GM23338 (cell line): ENCODE measurements around the gene TOX2. TPM values are rescaled to one million over a fixed set of nuclear protein-coding genes. Genes with fewer than 3 reads are reported as not detected.

ENCODE experiments used
- ATAC-seq: fragments of 200-7000 bp; cut with Tn5 transposase; 3 replicates; pipeline ENCODE4 v1.9.1; 2020
- DNase-seq: peaks from one replicate; pipeline ENCODE4 v3.0.0-alpha.2; 2015; ENCODE audit warnings: low spot score
- H2AFZ ChIP-seq: fragments of 200-600 bp; sonication (generic); 2 replicates; pipeline ENCODE4 v1.8.0; 2016; ENCODE audit warnings: antibody characterized with exemption, mild to moderate bottlenecking, moderate library complexity
- H3F3A ChIP-seq: fragments of 200-600 bp; sonication (generic); replicated peaks from 2 replicates; pipeline ENCODE4 v1.8.0; 2017; ENCODE audit warnings: antibody characterized with exemption, mixed run types, low read depth
- H3K27ac ChIP-seq: fragments of 200-600 bp; sonication (generic); 2 replicates; pipeline ENCODE4 v1.6.1; 2016; ENCODE audit warnings: low read depth
- H3K27me3 ChIP-seq: fragments of 200-600 bp; sonication (generic); 2 replicates; pipeline ENCODE4 v1.8.0; 2016; ENCODE audit warnings: mild to moderate bottlenecking, mixed run types, moderate library complexity; ENCODE audit not compliant: insufficient read depth
- H3K36me3 ChIP-seq: fragments of 200-600 bp; sonication (generic); 2 replicates; pipeline ENCODE4 v1.8.0; 2016; ENCODE audit warnings: mild to moderate bottlenecking; ENCODE audit not compliant: insufficient read depth
- H3K4me1 ChIP-seq: fragments of 200-600 bp; sonication (generic); 2 replicates; pipeline ENCODE4 v1.8.0; 2016; ENCODE audit warnings: mild to moderate bottlenecking, moderate library complexity; ENCODE audit not compliant: insufficient read depth
- H3K4me2 ChIP-seq: fragments of 200-600 bp; sonication (generic); 2 replicates; pipeline ENCODE4 v1.7.1; 2017; ENCODE audit warnings: mixed run types
- H3K4me3 ChIP-seq: fragments of 200-600 bp; sonication (generic); 2 replicates; pipeline ENCODE4 v1.6.1; 2016; ENCODE audit warnings: mixed run types
- H3K79me2 ChIP-seq: fragments of 200-600 bp; sonication (generic); replicated peaks from 2 replicates; pipeline ENCODE4 v1.8.0; 2017; ENCODE audit warnings: mild to moderate bottlenecking; ENCODE audit not compliant: insufficient read depth
- H3K9me2 ChIP-seq: fragments of 200-600 bp; sonication (generic); 2 replicates; pipeline ENCODE4 v1.8.0; 2017; ENCODE audit not compliant: insufficient read depth
- H4K20me1 ChIP-seq: fragments of 200-600 bp; sonication (generic); replicated peaks from 2 replicates; pipeline ENCODE4 v1.8.0; 2017; ENCODE audit warnings: mild to moderate bottlenecking; ENCODE audit not compliant: insufficient read depth
- H3K27ac Mint-ChIP-seq: 2 replicates; pipeline ENCODE4 v1.8.0; 2020; ENCODE audit warnings: inconsistent platforms, mild to moderate bottlenecking, moderate library complexity, mixed read lengths
- H3K27me3 Mint-ChIP-seq: 3 replicates; pipeline ENCODE4 v1.8.0; 2022; ENCODE audit warnings: low read depth, mild to moderate bottlenecking, moderate library complexity, mixed read lengths, inconsistent platforms; ENCODE audit not compliant: insufficient read depth, poor library complexity
- H3K36me3 Mint-ChIP-seq: 3 replicates; pipeline ENCODE4 v1.8.0; 2021; ENCODE audit warnings: low read depth, mild to moderate bottlenecking, inconsistent platforms, moderate library complexity, mixed read lengths
- H3K4me1 Mint-ChIP-seq: 3 replicates; pipeline ENCODE4 v1.8.0; 2020; ENCODE audit warnings: mild to moderate bottlenecking, inconsistent platforms, mixed read lengths
- H3K4me3 Mint-ChIP-seq: 3 replicates; pipeline ENCODE4 v1.8.0; 2021; ENCODE audit warnings: moderate library complexity, mild to moderate bottlenecking, inconsistent platforms, mixed read lengths
- H3K9me3 Mint-ChIP-seq: 3 replicates; pipeline ENCODE4 v1.8.0; 2020; ENCODE audit warnings: moderate library complexity, mild to moderate bottlenecking, inconsistent platforms, mixed read lengths
- CREB1 ChIP-seq: fragments of 250-450 bp; sonication (Bioruptor Pico); IDR thresholded peaks from 2 replicates; pipeline ENCODE4 v1.5.0; 2020; ENCODE audit warnings: low read depth, mild to moderate bottlenecking, moderate library complexity
- CTCF ChIP-seq, 2 experiments: fragments of 200-600 bp in 1 of 2; sonication (generic) in 1 of 2; conservative IDR thresholded peaks; 2 replicates each; pipeline versions ENCODE4 v1.5.1 to v1.6.1; 2016 to 2017; ENCODE audit warnings: antibody characterized with exemption in 2 of 2, low read depth in 2 of 2, mild to moderate bottlenecking in 2 of 2, moderate library complexity in 1 of 2
- EZH2 ChIP-seq: fragments of 200-600 bp; sonication (generic); IDR thresholded peaks from one replicate; pipeline ENCODE4 v1.8.0; 2017; ENCODE audit warnings: antibody characterized with exemption, mild to moderate bottlenecking, low read depth; ENCODE audit not compliant: unreplicated experiment
- NANOG ChIP-seq: IDR thresholded peaks from 2 replicates; pipeline ENCODE4 v1.6.1; 2016; ENCODE audit warnings: antibody characterized with exemption, borderline replicate concordance
- POLR2AphosphoS5 ChIP-seq: IDR thresholded peaks from 2 replicates; pipeline ENCODE4 v1.6.1; 2016; ENCODE audit warnings: antibody characterized with exemption, low read depth
- REST ChIP-seq: IDR thresholded peaks from one replicate; pipeline ENCODE4 v1.6.1; 2018; ENCODE audit warnings: antibody characterized with exemption; ENCODE audit not compliant: unreplicated experiment
- ZNF331 ChIP-seq: fragments of 250-450 bp; sonication (Bioruptor Pico); IDR thresholded peaks from 2 replicates; pipeline ENCODE4 v1.5.0; 2020; ENCODE audit warnings: low read depth, mild to moderate bottlenecking, moderate library complexity
- ZNF462 ChIP-seq: fragments of 250-450 bp; sonication (Bioruptor Pico); IDR thresholded peaks from 2 replicates; pipeline ENCODE4 v1.5.0; 2020; ENCODE audit warnings: mild to moderate bottlenecking, moderate library complexity
- polyA plus RNA-seq: library from polyadenylated mRNA; unstranded; fragments of >200 nt; fragmentation: Nextera tagmentation; extraction: Ambion mirVana; gene quantifications from 2 replicates; pipeline ENCODE4 v1.2.1, GENCODE V29; 2016
- total RNA-seq: library from RNA; depleted of rRNA; stranded (reverse); fragments of >200 nt; shearing (Covaris generic); gene quantifications from 2 replicates; pipeline ENCODE4 v1.2.3, GENCODE V29; 2014

TOX2 gene
- total and polyA plus RNA-seq, 2 experiments from 2014 or later = 1.4 to 1.5 TPM

- Histone ChIP-seq H3K79me2 (no peaks in the 10 kb centered on the region), H3K36me3 (no peaks in the 10 kb centered on the region), H3K4me3 (no peak overlapping the region), H2AFZ (no peak overlapping the region), H3F3A (no peaks in the 10 kb centered on the region), H3K4me2 (no peak overlapping the region), H4K20me1 (no peaks in the 10 kb centered on the region), H3K9me2 (no peaks in the 10 kb centered on the region), H3K27ac (no peak overlapping the region), H3K4me1 (no peaks in the 10 kb centered on the region; the same call in 1 of the 2 replicates), H3K27me3 (no peaks in the 10 kb centered on the region)
- peak; percentile 38 for ATAC-seq
- no peak for TF ChIP-seq NANOG
- TF ChIP-seq CTCF (conservative IDR thresholded peaks at IDR 0.05; ENCODE audit: low read depth in 2 of 2) = no peak
- no peak for TF ChIP-seq ZNF331 (CRISPR knock-in tag)
- TF ChIP-seq CREB1 (CRISPR knock-in tag) = no peak
- TF ChIP-seq REST = no peak
- TF ChIP-seq POLR2AphosphoS5 = no peak
- no peak for TF ChIP-seq EZH2
- TF ChIP-seq ZNF462 (CRISPR knock-in tag) = no peak
- peaks cover 13% of the 10 kb centered on the region for H3K4me1 Mint-ChIP-seq
- no peaks in the 10 kb centered on the region for H3K36me3 Mint-ChIP-seq
- peaks cover 9% of the 10 kb centered on the region for H3K27me3 Mint-ChIP-seq
- no peaks in the 10 kb centered on the region; the same call in 2 of the 3 replicates for H3K9me3 Mint-ChIP-seq
- H3K27ac Mint-ChIP-seq = no peak overlapping the region
- no peak overlapping the region for H3K4me3 Mint-ChIP-seq
- no peak for DNase-seq
Measured at GRCh38 chr20:44019638-44020335, 105.1 kb downstream of the TOX2 start.
